HL-60 (cell line): Measurements from ENCODE around the gene ALDH1L1.

Experiments
- GABPA ChIP-seq: IDR thresholded peaks from 2 replicates; pipeline ENCODE4 v1.6.1; 2012; ENCODE audit warnings: low read depth
- POLR2AphosphoS5 ChIP-seq: IDR thresholded peaks from 2 replicates; pipeline ENCODE4 v1.6.1; 2012; ENCODE audit warnings: low read depth
- SPI1 ChIP-seq: IDR thresholded peaks from 2 replicates; pipeline ENCODE4 v1.6.1; 2012; ENCODE audit warnings: low read depth, mild to moderate bottlenecking, borderline replicate concordance
- TF ChIP-seq, protein P1 (sequence below): IDR thresholded peaks from one replicate; pipeline ENCODE4 v1.5.1; 2011; ENCODE audit warnings: low read length, control low read depth, inconsistent platforms; ENCODE audit not compliant: insufficient read depth
- TF ChIP-seq, protein P2 (sequence below): IDR thresholded peaks from 2 replicates; pipeline ENCODE4 v1.6.1; 2012; ENCODE audit warnings: low read depth; ENCODE audit not compliant: insufficient replicate concordance

DNA sequence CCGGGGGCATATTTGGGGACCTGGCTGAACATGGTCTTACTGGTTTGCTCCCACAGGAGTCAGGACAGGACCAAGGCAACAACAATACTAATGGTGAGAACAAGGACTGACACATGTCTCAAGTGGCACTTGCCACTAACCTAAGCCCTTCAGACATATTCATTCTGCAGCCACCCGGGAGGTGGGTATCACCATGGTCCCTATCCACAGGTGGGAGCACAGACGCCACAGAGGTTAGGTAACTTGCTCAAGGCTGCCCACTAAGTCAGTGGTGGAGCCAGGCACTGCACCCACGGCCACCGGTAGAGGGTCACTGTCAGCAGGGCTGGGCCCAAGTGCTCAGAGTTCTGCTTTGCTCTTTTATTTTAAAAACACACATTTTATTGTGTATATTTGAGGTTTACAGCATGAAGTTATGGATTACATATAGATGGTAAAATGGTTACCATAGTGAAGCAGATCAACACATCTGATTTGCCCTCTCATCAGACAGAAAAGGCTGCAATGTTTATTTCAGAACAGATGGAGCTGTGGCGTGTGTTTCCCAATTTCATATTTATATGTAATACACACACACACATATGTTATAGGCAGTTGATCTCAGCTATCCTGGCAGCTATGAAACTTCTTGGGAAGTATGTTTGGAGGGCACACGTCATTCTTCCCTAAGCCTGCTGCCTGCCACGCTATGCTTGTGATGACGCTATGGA lies 66.5 kb downstream of the ALDH1L1 start:
- no peak for TF ChIP-seq POLR2AphosphoS5
- TF ChIP-seq, protein P1, sequence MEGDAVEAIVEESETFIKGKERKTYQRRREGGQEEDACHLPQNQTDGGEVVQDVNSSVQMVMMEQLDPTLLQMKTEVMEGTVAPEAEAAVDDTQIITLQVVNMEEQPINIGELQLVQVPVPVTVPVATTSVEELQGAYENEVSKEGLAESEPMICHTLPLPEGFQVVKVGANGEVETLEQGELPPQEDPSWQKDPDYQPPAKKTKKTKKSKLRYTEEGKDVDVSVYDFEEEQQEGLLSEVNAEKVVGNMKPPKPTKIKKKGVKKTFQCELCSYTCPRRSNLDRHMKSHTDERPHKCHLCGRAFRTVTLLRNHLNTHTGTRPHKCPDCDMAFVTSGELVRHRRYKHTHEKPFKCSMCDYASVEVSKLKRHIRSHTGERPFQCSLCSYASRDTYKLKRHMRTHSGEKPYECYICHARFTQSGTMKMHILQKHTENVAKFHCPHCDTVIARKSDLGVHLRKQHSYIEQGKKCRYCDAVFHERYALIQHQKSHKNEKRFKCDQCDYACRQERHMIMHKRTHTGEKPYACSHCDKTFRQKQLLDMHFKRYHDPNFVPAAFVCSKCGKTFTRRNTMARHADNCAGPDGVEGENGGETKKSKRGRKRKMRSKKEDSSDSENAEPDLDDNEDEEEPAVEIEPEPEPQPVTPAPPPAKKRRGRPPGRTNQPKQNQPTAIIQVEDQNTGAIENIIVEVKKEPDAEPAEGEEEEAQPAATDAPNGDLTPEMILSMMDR = peak; percentile 9
- no peak for TF ChIP-seq GABPA
- TF ChIP-seq, protein P2, sequence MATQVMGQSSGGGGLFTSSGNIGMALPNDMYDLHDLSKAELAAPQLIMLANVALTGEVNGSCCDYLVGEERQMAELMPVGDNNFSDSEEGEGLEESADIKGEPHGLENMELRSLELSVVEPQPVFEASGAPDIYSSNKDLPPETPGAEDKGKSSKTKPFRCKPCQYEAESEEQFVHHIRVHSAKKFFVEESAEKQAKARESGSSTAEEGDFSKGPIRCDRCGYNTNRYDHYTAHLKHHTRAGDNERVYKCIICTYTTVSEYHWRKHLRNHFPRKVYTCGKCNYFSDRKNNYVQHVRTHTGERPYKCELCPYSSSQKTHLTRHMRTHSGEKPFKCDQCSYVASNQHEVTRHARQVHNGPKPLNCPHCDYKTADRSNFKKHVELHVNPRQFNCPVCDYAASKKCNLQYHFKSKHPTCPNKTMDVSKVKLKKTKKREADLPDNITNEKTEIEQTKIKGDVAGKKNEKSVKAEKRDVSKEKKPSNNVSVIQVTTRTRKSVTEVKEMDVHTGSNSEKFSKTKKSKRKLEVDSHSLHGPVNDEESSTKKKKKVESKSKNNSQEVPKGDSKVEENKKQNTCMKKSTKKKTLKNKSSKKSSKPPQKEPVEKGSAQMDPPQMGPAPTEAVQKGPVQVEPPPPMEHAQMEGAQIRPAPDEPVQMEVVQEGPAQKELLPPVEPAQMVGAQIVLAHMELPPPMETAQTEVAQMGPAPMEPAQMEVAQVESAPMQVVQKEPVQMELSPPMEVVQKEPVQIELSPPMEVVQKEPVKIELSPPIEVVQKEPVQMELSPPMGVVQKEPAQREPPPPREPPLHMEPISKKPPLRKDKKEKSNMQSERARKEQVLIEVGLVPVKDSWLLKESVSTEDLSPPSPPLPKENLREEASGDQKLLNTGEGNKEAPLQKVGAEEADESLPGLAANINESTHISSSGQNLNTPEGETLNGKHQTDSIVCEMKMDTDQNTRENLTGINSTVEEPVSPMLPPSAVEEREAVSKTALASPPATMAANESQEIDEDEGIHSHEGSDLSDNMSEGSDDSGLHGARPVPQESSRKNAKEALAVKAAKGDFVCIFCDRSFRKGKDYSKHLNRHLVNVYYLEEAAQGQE = no peak
- TF ChIP-seq SPI1 = no peak
